GM18508 (cell line): ENCODE data around the gene FXYD7.
"Not testable (repeated sequence)": the region's sequence is repeated elsewhere in the genome, so short reads cannot be mapped to it uniquely, and the experiment has no call there.

ENCODE experiments used
- ATAC-seq: cut with Tn5 transposase; IDR thresholded peaks from one replicate; pipeline ENCODE4 v1.9.1; 2021; ENCODE audit warnings: moderate number of reproducible peaks; ENCODE audit not compliant: insufficient read depth, unreplicated experiment

Gene FXYD7

GRCh38 chr19:35184267-35184666 is 41.2 kb downstream of the FXYD7 start:
- no peak for ATAC-seq

- ATAC-seq: no peak
Measured at GRCh38 chr19:35184884-35185283, 41.8 kb downstream of the FXYD7 start.

- no peak for ATAC-seq
Measured at GRCh38 chr19:35194012-35194984, 51.2 kb downstream of the FXYD7 start.

GRCh38 chr19:35195830-35196229 is 52.8 kb downstream of the FXYD7 start:
- ATAC-seq: no peak

GRCh38 chr19:35196861-35197260 is 53.8 kb downstream of the FXYD7 start:
- not testable (repeated sequence) for ATAC-seq

- no peak for ATAC-seq
Measured at GRCh38 chr19:35199481-35199880, 56.4 kb downstream of the FXYD7 start.

- no peak for ATAC-seq
Measured at GRCh38 chr19:35202722-35203688, 60.0 kb downstream of the FXYD7 start.
